SH-SY5Y (cell line): Measurements from ENCODE around the gene NPSR1.

ENCODE experiments used
- GATA2 ChIP-seq: IDR thresholded peaks from 2 replicates; pipeline ENCODE4 v1.6.1; 2011; ENCODE audit warnings: mild to moderate bottlenecking, low read depth, low read length
- GATA3 ChIP-seq: IDR thresholded peaks from 2 replicates; pipeline ENCODE4 v1.6.1; 2011; ENCODE audit warnings: low read depth, mild to moderate bottlenecking, low read length, moderate library complexity

NPSR1 gene

GRCh38 chr7:34831436-34831835 is 173.4 kb downstream of the NPSR1 start:
- TF ChIP-seq GATA3 (no peak), GATA2 (no peak)

GRCh38 chr7:34832020-34832419 is 174.0 kb downstream of the NPSR1 start:
- TF ChIP-seq GATA2 (no peak), GATA3 (no peak)

- TF ChIP-seq GATA2: no peak
- TF ChIP-seq GATA3: no peak
Measured at GRCh38 chr7:34835901-34836600, 178.0 kb downstream of the NPSR1 start.

GRCh38 chr7:34837316-34837715 is 179.3 kb downstream of the NPSR1 start:
- no peak for TF ChIP-seq GATA2
- no peak for TF ChIP-seq GATA3

GRCh38 chr7:34837801-34838201 is 179.8 kb downstream of the NPSR1 start:
- TF ChIP-seq GATA2: no peak
- no peak for TF ChIP-seq GATA3

- TF ChIP-seq GATA2: no peak
- TF ChIP-seq GATA3: no peak
Measured at GRCh38 chr7:34838329-34838728, 180.3 kb downstream of the NPSR1 start.

GRCh38 chr7:34839645-34840044 is 181.6 kb downstream of the NPSR1 start:
- TF ChIP-seq GATA2 (no peak), GATA3 (no peak)

GRCh38 chr7:34840176-34840785 is 182.3 kb downstream of the NPSR1 start:
- no peak for TF ChIP-seq GATA2
- no peak for TF ChIP-seq GATA3

- no peak for TF ChIP-seq GATA3
Measured at GRCh38 chr7:34841326-34841725, 183.3 kb downstream of the NPSR1 start.

- TF ChIP-seq GATA2 (no peak), GATA3 (no peak)
Measured at GRCh38 chr7:34842782-34843181, 184.8 kb downstream of the NPSR1 start.

GRCh38 chr7:34844406-34844805 is 186.4 kb downstream of the NPSR1 start:
- TF ChIP-seq GATA3: no peak
- no peak for TF ChIP-seq GATA2

- no peak for TF ChIP-seq GATA3
- no peak for TF ChIP-seq GATA2
Measured at GRCh38 chr7:34844936-34845665, 187.1 kb downstream of the NPSR1 start.

GRCh38 chr7:34845666-34846361 is 187.8 kb downstream of the NPSR1 start:
- TF ChIP-seq GATA2 (no peak), GATA3 (no peak)

- TF ChIP-seq GATA2 (no peak), GATA3 (no peak)
Measured at GRCh38 chr7:34846976-34847375, 189.0 kb downstream of the NPSR1 start.
